Measurements from ENCODE around the gene GOLGA6A.

The GOLGA6A gene

DNA sequence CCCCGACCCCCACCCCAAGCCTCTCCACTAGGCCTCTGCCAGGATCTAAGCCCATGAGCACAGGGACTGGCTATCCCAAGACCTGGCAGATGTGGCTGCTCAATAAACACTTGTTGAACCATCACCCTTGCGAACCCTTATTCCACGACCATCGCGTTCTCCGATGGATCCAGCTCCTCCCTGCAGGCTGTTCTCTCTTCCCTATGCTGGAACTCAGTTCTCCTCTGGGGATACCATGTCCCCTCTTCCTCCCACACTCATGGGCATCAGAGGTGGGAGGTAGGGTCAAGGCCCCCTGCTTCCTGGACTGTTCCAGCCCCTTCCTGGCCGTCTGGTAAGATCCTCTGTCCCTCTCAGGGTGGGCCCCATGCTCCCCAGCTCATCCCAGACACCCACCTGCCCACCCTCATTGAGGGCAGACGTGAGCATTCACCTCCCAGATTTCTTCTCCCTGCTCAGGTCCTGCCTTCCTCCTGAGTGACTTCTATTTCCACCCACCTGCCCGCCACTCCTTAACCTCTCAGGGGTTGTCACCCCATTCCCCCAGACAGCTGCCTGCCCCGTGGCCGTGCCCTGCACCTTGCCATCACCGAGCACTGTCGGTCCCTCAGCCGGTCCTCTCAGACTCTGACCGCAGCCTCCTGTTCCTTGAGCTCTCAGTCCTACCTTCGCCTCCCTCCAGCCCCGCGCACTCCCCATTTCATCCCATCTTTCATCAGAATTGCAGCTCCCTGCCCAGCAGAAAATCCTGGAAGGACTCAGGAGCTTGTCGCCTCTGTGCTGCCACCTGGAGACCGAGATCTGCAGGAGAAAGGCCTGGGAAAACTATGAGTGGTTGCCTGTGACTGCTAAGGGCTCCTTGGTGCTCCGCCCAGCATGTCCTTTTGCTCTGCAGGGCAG, 45.8 kb downstream of the GOLGA6A start:
- TF ChIP-seq, protein P1, sequence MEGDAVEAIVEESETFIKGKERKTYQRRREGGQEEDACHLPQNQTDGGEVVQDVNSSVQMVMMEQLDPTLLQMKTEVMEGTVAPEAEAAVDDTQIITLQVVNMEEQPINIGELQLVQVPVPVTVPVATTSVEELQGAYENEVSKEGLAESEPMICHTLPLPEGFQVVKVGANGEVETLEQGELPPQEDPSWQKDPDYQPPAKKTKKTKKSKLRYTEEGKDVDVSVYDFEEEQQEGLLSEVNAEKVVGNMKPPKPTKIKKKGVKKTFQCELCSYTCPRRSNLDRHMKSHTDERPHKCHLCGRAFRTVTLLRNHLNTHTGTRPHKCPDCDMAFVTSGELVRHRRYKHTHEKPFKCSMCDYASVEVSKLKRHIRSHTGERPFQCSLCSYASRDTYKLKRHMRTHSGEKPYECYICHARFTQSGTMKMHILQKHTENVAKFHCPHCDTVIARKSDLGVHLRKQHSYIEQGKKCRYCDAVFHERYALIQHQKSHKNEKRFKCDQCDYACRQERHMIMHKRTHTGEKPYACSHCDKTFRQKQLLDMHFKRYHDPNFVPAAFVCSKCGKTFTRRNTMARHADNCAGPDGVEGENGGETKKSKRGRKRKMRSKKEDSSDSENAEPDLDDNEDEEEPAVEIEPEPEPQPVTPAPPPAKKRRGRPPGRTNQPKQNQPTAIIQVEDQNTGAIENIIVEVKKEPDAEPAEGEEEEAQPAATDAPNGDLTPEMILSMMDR (IDR thresholded peaks at IDR 0.05), result peak; percentile 64

DNA sequence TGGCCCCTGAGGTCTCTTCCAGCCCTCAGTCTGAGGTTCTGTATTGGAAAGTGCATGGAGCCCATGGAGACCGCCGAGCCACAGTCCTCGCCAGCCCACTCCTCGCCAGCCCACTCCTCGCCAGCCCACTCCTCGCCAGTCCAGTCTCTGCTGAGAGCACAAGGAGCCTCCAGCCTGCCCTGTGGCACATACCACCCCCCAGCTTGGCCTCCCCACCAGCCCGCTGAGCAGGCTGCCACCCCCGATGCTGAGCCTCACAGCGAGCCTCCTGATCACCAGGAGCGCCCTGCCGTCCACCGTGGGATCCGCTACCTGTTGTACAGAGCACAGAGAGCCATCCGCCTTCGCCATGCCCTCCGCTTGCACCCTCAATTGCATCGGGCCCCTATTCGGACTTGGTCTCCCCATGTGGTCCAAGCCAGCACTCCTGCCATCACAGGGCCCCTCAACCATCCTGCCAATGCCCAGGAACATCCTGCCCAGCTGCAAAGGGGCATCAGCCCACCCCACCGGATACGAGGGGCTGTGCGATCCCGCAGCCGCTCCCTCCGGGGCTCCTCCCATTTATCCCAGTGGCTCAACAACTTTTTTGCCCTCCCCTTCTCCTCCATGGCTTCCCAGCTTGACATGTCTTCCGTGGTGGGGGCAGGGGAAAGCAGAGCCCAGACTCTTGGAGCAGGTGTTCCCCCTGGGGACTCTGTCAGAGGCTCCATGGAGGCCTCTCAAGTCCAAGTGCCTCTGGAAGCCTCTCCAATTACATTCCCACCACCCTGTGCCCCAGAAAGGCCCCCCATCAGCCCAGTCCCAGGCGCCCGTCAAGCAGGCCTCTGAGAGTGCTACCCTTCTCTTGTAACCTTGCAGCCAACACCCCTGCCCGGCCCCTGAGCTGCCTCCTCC, 47.0 kb downstream of the GOLGA6A start:
- TF ChIP-seq, protein P1 (IDR thresholded peaks at IDR 0.05), result no peak

DNA sequence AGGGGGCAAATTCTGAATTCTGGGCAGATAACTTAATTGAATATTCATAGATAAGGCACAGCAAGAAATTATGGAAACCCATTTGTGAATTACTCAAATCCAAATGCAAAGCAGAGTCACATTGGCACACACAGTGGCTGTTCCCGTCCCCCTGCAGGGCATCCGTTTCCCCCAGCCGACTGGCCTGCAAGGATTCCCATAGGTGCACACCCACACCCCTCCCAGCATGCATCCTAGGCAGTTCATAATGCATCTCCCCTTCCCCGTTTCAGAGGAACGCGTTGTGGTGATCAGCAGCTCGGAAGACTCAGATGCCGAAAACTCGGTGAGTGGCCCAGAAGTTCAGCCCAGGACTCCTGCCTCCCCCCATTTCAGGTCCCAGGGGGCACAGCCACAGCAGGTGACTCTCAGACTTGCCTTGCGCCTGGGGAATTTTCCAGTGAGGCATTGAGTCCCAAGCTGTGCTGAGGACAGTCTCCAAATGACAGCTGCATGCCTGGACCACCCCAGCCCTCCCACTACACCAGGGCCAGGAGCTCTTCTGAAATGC, 48.1 kb downstream of the GOLGA6A start:
- TF ChIP-seq, protein P1 (IDR thresholded peaks at IDR 0.05), result no peak

DNA sequence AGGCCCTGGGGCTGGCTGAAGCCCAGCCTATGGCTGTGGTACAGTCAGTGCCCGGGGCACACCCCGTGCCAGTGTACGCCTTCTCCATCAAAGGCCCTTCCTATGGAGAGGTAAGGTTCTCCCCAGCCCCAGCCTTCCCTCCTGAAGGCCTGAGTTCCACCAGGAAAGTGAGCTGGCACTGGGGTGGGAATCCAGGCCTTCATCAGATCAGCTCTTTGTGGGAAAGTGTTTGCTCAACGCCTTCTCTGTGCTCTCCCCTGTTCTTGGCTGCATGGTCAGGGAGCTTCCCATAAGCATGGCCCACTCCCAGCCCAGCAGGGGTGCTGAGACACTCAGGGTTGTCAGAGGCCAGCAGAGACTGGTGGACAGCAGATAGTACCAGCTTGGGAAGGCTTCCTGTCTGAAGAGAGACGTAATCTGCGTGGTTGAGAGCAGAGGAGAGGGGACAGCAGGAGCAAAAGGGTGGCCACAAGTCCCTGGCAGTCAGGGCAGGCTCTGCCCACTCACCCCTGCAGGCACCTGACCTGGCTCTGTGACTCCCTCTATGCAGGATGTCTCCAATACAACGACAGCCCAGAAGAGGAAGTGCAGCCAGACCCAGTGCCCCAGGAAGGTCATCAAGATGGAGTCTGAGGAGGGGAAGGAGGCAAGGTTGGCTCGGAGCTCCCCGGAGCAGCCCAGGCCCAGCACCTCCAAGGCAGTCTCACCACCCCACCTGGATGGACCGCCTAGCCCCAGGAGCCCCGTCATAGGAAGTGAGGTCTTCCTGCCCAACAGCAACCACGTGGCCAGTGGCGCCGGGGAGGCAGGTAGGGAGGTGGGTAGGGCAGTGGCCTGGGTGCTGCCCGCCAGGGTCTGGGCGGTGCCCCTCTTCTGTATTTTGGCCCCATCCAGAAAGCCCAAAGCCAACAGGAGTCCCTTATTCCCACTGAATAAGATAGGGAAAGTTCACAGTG, 49.5 kb downstream of the GOLGA6A start:
- TF ChIP-seq, protein P1 (IDR thresholded peaks at IDR 0.05), result no peak

DNA sequence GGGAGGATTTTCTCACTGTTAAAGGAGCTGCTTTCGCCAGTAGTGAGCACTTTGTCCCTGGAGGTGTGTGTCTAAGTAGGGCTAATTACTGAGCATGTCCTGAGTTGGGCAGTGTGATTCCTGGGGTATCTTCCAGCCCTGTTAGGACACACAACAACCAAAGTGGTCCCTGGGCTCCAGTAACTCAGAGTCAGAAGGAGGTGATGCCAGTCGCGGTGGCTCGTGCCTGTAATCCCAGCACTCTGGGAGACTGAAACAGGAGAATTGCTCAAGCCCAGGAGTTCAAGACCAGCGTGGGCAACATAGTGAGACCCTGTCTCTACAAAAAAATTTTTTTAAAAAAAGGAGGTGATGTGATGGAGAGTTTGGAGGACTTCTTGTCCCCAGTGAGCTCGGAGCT, 50.3 kb downstream of the GOLGA6A start:
- TF ChIP-seq, protein P1 (IDR thresholded peaks at IDR 0.05), result no peak

DNA sequence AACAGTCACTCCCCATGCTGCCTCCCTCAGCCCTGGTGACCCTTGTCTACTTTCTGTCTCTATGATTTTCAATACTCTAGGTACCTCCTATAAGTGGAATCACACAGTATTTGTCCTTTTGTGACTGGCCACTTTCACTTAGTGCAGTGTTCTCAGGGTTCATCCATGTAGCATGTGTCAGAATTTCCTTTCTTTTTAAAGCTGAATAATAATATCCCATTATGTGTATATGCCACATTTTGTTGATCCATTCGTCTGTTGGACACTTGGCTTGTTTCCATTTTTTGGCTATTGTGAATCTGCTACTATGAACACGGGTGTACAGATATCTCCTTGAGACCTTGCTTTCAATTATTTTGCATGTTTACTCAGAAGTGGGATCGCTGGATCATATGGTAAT, 53.7 kb downstream of the GOLGA6A start:
- TF ChIP-seq, protein P1 (IDR thresholded peaks at IDR 0.05), result no peak

Data from LNCAP (cell line).